Mesodermal cell (in vitro differentiated cells): ENCODE measurements around the gene ADGRB3.
"Not testable (repeated sequence)": the region's sequence is repeated elsewhere in the genome, so short reads cannot be mapped to it uniquely, and the experiment has no call there.

ENCODE experiments used
- H3K27ac ChIP-seq: 2 replicates; pipeline ENCODE4 v1.7.0; 2013; ENCODE audit warnings: mild to moderate bottlenecking, low read depth, low read length, moderate library complexity; ENCODE audit not compliant: severe bottlenecking
- H3K36me3 ChIP-seq: 2 replicates; pipeline ENCODE4 v1.7.1; 2013; ENCODE audit warnings: mild to moderate bottlenecking, low read length, moderate library complexity; ENCODE audit not compliant: control insufficient read depth, insufficient read depth
- H3K4me1 ChIP-seq: one replicate; pipeline ENCODE4 v1.7.1; 2013; ENCODE audit warnings: mild to moderate bottlenecking, low read length; ENCODE audit not compliant: insufficient read depth, control insufficient read depth, poor library complexity, severe bottlenecking
- H3K4me3 ChIP-seq: 2 replicates; pipeline ENCODE4 v1.7.0; 2013; ENCODE audit warnings: low read length, control low read depth, mild to moderate bottlenecking; ENCODE audit not compliant: insufficient read depth, poor library complexity, severe bottlenecking; ENCODE audit errors: extremely low read depth
- H3K9me3 ChIP-seq: 2 replicates; pipeline ENCODE4 v1.7.1; 2013; ENCODE audit warnings: mild to moderate bottlenecking, low read length, moderate library complexity; ENCODE audit not compliant: control insufficient read depth
- WGBS, 2 experiments: methylation state at CpG; one replicate each; pipeline ENCODE4 v1.1.5; 2013; ENCODE audit warnings: missing lambda C conversion rate in 2 of 2; ENCODE audit not compliant: insufficient coverage in 2 of 2; 5-methylcytosine and 5-hydroxymethylcytosine counted together

The ADGRB3 gene

DNA sequence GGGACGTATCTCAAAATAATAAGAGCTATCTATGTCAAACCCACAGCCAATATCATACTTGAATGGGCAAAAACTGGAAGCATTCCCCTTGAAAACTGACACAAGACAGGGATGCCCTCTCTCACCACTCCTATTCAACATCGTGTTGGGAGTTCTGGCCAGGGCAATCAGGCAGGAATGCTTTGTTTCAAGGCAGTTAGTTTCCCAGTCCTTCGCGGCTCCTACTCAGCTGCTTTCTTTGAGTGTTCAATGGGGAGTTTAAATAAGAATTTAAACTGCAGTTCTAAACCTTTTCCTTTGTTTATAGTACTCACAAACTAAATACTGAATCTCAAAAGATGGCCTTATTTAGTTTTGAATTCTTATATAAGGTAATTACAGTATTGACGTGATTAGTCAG is 179.9 kb downstream of the ADGRB3 start:
- H3K4me1 ChIP-seq, H3K27ac ChIP-seq, H3K4me3 ChIP-seq, H3K9me3 ChIP-seq, H3K36me3 ChIP-seq: not testable (repeated sequence)
- 0 to 14% methylated on average over 1 of the region's 5 CpGs for WGBS, 2 experiments

DNA sequence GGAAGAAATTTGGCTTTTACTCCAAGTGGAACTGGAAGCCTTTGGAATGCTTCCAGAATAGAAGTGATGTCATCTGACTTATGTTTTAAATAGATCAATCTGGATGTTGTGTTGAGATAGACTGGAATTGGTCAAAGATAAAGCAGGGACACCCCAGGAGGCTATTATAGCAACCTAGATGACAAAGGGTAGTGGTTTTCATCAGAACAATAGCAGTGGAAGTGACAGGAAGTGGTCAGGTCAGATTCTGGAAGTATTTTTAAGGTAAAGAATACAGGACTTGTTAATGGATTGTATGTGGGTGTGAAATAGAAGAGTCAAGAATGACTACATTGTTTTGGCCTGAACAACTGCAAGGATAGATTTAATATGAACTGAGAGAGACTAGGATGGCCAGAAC is 191.4 kb downstream of the ADGRB3 start:
- Histone ChIP-seq H3K4me3 (no peak overlapping the region), H3K4me1 (no peaks in the 10 kb centered on the region), H3K27ac (no peak overlapping the region), H3K36me3 (no peaks in the 10 kb centered on the region), H3K9me3 (no peaks in the 10 kb centered on the region)

DNA sequence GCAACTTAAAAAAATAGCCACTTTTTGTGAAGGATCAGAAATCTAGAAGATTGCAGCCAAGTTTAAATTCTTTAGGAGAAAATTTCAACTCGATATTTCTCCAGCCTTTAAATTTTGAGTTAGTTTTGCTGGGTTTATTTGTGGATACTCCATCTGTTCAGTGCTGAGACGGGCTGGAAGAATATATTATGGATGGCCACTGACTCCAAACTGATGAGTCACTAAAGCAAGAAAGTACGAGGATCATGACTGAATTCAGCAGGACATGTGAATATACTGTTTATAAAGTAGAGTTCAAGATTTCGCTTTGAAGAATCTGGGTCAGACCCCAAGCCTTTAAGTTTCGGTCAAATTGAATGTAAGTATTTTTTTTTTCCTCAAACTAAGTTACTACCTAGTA is 199.5 kb downstream of the ADGRB3 start:
- H3K9me3 ChIP-seq: no peaks in the 10 kb centered on the region
- 71 to 80% methylated on average over 2 of the region's 5 CpGs for WGBS, 2 experiments
- no peaks in the 10 kb centered on the region for H3K36me3 ChIP-seq
- H3K4me1 ChIP-seq: no peaks in the 10 kb centered on the region
- H3K27ac ChIP-seq: no peak overlapping the region
- no peak overlapping the region for H3K4me3 ChIP-seq

DNA sequence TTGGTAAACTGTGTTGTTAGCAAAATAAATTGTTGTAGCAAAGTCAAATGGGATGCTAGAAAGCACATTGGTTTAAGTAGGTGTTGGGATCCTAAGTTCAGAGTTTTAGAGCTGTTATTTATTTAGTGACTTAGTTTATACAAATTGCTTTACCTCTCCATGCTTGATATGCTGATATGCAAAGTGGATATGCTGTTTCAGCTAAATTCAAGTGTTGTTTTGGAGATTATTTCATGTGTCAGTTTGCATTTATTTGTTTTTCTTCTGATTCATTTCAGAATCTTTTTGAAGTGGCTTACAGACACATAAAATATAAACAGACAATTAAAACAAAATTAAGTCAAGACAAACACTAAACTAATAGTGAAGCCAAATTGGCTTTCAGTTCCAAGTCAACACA is 203.5 kb downstream of the ADGRB3 start:
- Histone ChIP-seq H3K4me3 (no peak overlapping the region), H3K4me1 (no peaks in the 10 kb centered on the region), H3K9me3 (no peaks in the 10 kb centered on the region), H3K27ac (no peak overlapping the region), H3K36me3 (no peaks in the 10 kb centered on the region)

DNA sequence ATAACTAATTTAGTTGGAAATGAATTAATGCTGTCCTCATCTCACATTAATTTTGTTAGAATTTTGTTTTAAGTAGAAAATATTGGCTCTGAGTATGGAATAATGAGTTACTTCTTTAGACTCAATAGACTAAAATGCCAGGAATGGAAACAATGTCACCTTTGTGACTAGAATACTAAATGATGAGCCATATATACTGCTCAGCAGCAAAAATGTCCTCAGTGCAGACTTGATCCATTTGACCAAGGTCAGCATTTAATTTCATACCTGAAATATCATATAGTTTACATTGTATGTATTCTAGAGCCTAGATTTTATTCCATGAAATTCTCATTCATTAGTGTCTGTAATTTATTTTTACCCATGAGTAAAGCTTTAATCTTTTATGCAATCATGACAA is 217.7 kb downstream of the ADGRB3 start:
- Histone ChIP-seq H3K36me3 (no peaks in the 10 kb centered on the region), H3K4me1 (no peaks in the 10 kb centered on the region), H3K9me3 (no peaks in the 10 kb centered on the region), H3K27ac (no peak overlapping the region), H3K4me3 (no peak overlapping the region)

DNA sequence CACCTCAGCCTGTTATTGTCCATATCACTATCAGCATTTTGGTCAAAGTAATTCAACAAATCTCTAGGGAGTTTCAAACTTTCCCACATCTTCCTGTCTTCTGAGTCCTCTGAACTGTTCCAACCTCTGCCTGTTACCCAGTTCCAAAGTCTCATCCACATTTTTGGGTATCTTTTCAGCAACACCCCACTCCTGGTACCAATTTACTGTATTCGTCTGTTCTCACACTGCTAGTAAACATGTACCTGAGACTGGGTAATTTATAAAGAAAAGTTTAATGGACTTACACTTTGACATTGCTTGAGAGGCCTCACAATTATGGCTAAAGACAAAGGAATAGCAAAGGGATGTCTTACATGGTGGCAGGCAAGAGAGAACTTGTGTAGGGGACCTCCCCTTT is 224.2 kb downstream of the ADGRB3 start:
- no peak overlapping the region for H3K27ac ChIP-seq
- H3K4me1 ChIP-seq: no peaks in the 10 kb centered on the region
- no CpG with 5 or more reads among the region's 1 CpG for whole genome bisulfite sequencing, 2 experiments
- H3K36me3 ChIP-seq: no peaks in the 10 kb centered on the region
- H3K4me3 ChIP-seq: no peak overlapping the region
- peaks cover 13% of the 10 kb centered on the region for H3K9me3 ChIP-seq

DNA sequence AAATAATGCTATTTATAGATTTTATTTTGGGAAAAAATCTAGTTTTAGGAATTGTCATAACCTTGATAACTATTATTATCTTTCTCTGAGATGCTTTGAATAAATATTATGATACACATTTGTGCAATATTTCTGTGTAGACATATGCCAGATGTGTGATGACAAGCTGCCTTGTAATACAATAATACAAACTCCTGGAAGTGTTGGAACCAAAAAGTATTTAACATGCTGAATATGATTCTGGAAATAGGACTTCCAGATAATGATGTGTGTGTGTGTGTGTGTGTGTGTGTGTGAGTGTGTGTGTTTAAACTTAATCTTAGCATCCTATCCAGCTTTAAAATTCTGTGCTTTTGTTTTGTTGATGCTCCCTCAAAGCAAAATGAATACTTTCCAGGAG is 233.6 kb downstream of the ADGRB3 start:
- no peak overlapping the region for H3K27ac ChIP-seq
- H3K4me1 ChIP-seq: no peaks in the 10 kb centered on the region
- H3K36me3 ChIP-seq: no peaks in the 10 kb centered on the region
- peaks cover 6% of the 10 kb centered on the region for H3K9me3 ChIP-seq
- H3K4me3 ChIP-seq: no peak overlapping the region

DNA sequence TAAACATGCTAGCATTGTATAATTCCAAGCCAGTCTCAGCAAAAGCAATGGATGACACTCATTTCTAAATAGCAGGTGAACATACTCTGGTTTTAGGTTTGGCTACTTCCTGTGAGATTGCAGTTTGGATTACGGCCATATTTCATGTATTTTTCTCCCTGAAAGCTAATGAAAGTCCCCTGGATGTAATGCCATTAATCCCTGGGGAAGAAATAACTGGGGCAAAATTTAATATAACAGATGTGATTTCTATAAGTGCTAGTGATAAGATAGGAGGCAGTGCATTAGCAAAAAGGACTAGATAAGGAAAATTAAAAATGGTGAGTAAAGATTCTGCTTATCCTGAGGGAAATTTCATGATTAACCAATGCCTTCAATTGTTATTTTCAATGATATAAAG is 238.2 kb downstream of the ADGRB3 start:
- no peaks in the 10 kb centered on the region for H3K36me3 ChIP-seq
- H3K27ac ChIP-seq: no peak overlapping the region
- no peaks in the 10 kb centered on the region for H3K4me1 ChIP-seq
- no peaks in the 10 kb centered on the region for H3K9me3 ChIP-seq
- no peak overlapping the region for H3K4me3 ChIP-seq
- WGBS, 2 experiments: no CpG with 5 or more reads among the region's 1 CpG

DNA sequence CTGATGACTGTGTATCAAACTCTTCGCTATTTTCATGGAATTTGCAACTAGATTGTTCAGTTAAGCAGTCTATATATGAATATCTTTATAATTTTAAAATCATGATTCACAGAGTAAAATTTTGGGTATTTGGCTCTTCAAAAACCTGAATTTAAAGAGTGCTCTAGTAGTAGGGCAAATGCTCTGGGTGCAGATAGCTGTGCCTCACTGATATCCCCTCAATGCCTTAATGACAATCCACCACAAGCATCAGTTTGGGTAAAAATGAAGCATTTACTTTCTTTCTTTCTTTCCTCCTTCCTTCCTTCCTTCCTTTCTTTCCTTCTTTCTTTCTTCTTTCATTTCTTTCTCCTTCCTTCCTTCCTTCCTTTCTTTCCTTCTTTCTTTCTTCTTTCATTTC is 239.7 kb downstream of the ADGRB3 start:
- no peaks in the 10 kb centered on the region for H3K4me1 ChIP-seq
- no peaks in the 10 kb centered on the region for H3K9me3 ChIP-seq
- H3K4me3 ChIP-seq: no peak overlapping the region
- H3K36me3 ChIP-seq: no peaks in the 10 kb centered on the region
- no CpG with 5 or more reads among the region's 1 CpG for whole genome bisulfite sequencing, 2 experiments
- H3K27ac ChIP-seq: no peak overlapping the region

DNA sequence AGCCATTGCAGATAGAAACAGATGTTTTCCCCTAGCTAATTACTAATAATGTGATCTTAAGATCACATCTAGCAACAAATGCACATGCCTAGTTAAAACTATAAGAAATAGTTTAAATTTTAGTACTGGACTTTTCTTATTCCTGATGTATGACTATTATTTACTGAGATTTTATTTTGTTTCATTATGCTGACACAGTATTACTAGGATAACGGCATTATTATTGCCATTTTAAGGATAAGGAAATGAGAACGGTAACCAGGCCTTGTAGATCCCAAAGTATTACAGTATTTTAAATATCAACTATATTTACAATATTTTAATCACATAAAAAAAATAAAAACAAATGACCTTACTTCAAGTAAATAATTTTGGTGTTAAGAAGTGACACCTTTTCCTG is 240.3 kb downstream of the ADGRB3 start:
- Histone ChIP-seq H3K36me3 (no peaks in the 10 kb centered on the region), H3K27ac (no peak overlapping the region), H3K4me3 (no peak overlapping the region), H3K9me3 (no peaks in the 10 kb centered on the region), H3K4me1 (no peaks in the 10 kb centered on the region)
- whole genome bisulfite sequencing, 2 experiments: no CpG with 5 or more reads among the region's 2 CpGs

DNA sequence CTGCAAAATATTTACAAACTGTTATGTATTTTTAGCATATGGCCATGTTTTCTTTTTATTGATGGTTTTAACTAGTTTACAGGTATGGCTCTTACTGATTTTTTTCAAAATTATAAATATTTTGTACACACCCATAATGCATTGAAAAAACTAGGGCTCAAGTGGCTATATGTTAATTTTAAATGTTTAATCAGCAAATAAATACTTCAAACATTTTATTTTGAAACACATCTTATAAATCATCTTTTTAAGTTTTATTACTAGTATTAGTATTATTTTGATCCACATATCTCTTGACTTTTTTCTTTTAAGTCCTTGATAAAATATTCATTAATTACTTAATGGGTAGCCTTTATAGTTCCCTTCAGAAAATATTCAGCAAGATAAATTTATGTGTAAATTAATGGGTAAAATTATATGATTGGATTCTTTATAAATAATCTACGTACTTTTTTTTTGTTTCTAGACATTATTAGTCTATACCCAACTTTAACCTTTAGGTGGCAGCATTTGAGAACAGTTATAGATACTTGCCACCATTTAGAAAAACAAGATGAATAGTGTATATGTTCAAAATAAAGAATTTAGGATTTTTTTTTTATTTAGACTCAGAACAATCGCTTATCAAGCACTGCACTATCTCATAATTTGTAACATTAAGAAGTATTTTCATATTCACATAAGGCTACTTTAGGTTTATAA is 241.9 kb downstream of the ADGRB3 start:
- H3K36me3 ChIP-seq: no peaks in the 10 kb centered on the region
- H3K4me1 ChIP-seq: no peaks in the 10 kb centered on the region
- WGBS, 2 experiments: no CpG with 5 or more reads among the region's 2 CpGs
- H3K27ac ChIP-seq: no peak overlapping the region
- no peak overlapping the region for H3K4me3 ChIP-seq
- no peaks in the 10 kb centered on the region for H3K9me3 ChIP-seq
